SU-DHL-6 (cell line): ENCODE data around the gene SSX2IP.
"Not testable (repeated sequence)": the region's sequence is repeated elsewhere in the genome, so short reads cannot be mapped to it uniquely, and the experiment has no call there.

Experiments
- H2AFZ ChIP-seq: fragments of 200-600 bp; sonication (generic); 2 replicates; pipeline ENCODE4 v1.6.1; 2014; ENCODE audit warnings: low read depth, mild to moderate bottlenecking, moderate library complexity, mixed read lengths, antibody characterized with exemption, low read length; ENCODE audit not compliant: severe bottlenecking
- H3F3A ChIP-seq: fragments of 200-600 bp; shearing (Covaris generic); 2 replicates; pipeline ENCODE4 v1.6.0; 2016; ENCODE audit warnings: antibody characterized with exemption, mild to moderate bottlenecking; ENCODE audit not compliant: insufficient read depth
- H3K27ac ChIP-seq: fragments of 200-600 bp; sonication (generic); 2 replicates; pipeline ENCODE4 v1.5.1; 2016; ENCODE audit warnings: low read depth, mild to moderate bottlenecking, low read length, moderate library complexity, mixed read lengths
- H3K27me3 ChIP-seq: fragments of 200-600 bp; sonication (generic), shearing (Covaris generic); 2 replicates; pipeline ENCODE4 v1.6.0; 2014; ENCODE audit warnings: mild to moderate bottlenecking, low read length
- H3K36me3 ChIP-seq: fragments of 200-600 bp; sonication (generic); 2 replicates; pipeline ENCODE4 v1.6.1; 2014; ENCODE audit warnings: mild to moderate bottlenecking, low read length, mixed read lengths
- H3K4me2 ChIP-seq: fragments of 300-600, 200-600 bp; shearing (Covaris generic), sonication (generic); 2 replicates; pipeline ENCODE4 v1.6.0; 2014; ENCODE audit warnings: low read length, low read depth, mild to moderate bottlenecking; ENCODE audit not compliant: poor library complexity, severe bottlenecking
- H3K4me3 ChIP-seq: fragments of 200-600 bp; sonication (generic); 2 replicates; pipeline ENCODE4 v1.5.1; 2014; ENCODE audit warnings: antibody characterized with exemption, low read length, mild to moderate bottlenecking, mixed read lengths; ENCODE audit not compliant: insufficient read depth, poor library complexity, severe bottlenecking
- H3K79me2 ChIP-seq: fragments of 200-600 bp; sonication (generic); 2 replicates; pipeline ENCODE4 v1.6.1; 2014; ENCODE audit warnings: mild to moderate bottlenecking, low read length, moderate library complexity; ENCODE audit not compliant: insufficient read depth
- H3K9ac ChIP-seq: fragments of 200-600 bp; sonication (generic); 2 replicates; pipeline ENCODE4 v1.7.0; 2014; ENCODE audit warnings: mild to moderate bottlenecking, low read length
- H3K9me2 ChIP-seq: fragments of 200-600 bp; sonication (generic); replicated peaks from 2 replicates; pipeline ENCODE4 v1.6.1; 2014; ENCODE audit warnings: low read length; ENCODE audit not compliant: insufficient read depth
- H3K9me3 ChIP-seq: fragments of 200-600 bp; sonication (generic); 2 replicates; pipeline ENCODE4 v1.6.1; 2014; ENCODE audit warnings: low read length, mixed read lengths; ENCODE audit not compliant: insufficient read depth
- H4K20me1 ChIP-seq: fragments of 200-600 bp; sonication (generic); 2 replicates; pipeline ENCODE4 v1.6.1; 2014; ENCODE audit warnings: low read depth, mild to moderate bottlenecking, antibody characterized with exemption, low read length, moderate library complexity, mixed read lengths
- EZH2phosphoT487 ChIP-seq: fragments of 200-600 bp; sonication (generic), shearing (Covaris generic); conservative IDR thresholded peaks from 2 replicates; pipeline ENCODE4 v1.6.1; 2018; ENCODE audit warnings: mild to moderate bottlenecking, antibody characterized with exemption, low read length, moderate library complexity, mixed read lengths
- TF ChIP-seq, protein P1 (sequence below): fragments of 200-600 bp; sonication (generic); IDR thresholded peaks from one replicate; pipeline ENCODE4 v1.5.1; 2017; ENCODE audit warnings: antibody characterized with exemption, mild to moderate bottlenecking, low read length, moderate library complexity; ENCODE audit not compliant: insufficient read depth, poor library complexity, severe bottlenecking

Gene SSX2IP

DNA sequence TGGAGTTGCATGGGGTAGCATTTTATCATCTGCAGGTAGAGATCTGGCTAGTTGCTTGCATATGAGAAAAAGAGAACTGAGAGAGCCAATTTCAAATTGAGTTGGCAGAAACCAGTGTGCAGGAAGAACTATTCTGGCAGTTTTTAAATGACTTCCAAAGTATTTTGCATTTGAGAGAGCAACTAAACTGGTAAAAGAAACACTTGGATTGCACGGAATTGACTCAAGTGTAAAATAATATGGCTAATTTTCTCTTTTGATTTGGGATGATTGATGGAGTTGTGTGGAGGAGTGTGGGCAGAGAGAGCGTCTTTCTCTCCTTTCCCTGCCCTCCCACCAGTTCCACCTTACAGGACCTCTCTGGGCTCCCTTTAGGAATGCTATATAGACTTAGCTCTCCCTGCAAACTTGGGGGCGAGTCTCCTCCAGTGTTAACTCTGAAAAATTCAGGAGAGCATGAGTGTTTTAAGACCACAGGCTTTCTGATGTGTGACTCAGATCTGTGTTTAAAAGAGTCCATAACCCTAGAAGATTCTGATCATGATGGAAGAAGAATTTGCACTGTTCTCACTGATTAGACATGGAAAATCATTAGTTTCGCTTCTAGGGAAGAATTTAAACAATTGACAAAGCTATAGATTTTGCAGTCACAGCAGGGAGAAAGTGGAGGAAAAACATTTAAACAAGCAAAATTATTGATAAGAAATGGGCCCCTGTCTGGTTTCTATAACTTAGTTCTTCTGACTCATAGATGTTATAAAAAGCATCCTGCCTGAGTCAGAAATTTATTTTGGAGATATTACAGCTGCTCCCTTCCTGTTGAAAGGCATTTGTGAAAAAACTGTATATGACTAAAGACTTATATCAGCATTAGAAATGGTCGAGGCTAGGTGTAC lies 91.2 kb downstream of the SSX2IP start:
- Histone ChIP-seq H3K4me3 (no peak overlapping the region), H3K27ac (no peak overlapping the region), H4K20me1 (no peaks in the 10 kb centered on the region), H3K9me2 (no peaks in the 10 kb centered on the region), H3K9me3 (peaks cover 2% of the 10 kb centered on the region; the same call in 1 of the 2 replicates), H3K9ac (no peak overlapping the region), H3F3A (no peaks in the 10 kb centered on the region), H3K27me3 (no peaks in the 10 kb centered on the region), H3K4me2 (no peak overlapping the region), H3K36me3 (no peaks in the 10 kb centered on the region), H3K79me2 (no peaks in the 10 kb centered on the region), H2AFZ (no peak overlapping the region)
- TF ChIP-seq EZH2phosphoT487 = no peak
- TF ChIP-seq, protein P1, sequence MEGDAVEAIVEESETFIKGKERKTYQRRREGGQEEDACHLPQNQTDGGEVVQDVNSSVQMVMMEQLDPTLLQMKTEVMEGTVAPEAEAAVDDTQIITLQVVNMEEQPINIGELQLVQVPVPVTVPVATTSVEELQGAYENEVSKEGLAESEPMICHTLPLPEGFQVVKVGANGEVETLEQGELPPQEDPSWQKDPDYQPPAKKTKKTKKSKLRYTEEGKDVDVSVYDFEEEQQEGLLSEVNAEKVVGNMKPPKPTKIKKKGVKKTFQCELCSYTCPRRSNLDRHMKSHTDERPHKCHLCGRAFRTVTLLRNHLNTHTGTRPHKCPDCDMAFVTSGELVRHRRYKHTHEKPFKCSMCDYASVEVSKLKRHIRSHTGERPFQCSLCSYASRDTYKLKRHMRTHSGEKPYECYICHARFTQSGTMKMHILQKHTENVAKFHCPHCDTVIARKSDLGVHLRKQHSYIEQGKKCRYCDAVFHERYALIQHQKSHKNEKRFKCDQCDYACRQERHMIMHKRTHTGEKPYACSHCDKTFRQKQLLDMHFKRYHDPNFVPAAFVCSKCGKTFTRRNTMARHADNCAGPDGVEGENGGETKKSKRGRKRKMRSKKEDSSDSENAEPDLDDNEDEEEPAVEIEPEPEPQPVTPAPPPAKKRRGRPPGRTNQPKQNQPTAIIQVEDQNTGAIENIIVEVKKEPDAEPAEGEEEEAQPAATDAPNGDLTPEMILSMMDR = no peak

DNA sequence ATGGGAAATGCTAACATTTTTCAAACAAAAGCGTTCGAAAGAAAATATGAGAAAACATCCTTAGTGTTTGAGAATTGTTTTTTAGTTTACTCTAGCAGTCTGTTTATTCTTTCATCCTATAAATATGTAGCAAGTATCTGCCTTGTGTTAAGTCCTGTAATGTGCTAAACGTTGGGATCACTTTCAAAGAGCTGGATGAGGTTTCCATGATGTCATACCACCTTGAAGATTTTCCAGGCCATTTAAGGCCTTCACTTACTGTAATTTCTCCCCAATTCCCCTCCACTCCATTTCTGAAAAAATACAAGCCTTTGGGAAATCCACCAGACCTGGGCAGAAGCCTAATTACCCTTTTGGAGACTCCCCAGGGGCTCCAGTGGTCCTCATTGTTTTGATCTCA lies 91.8 kb downstream of the SSX2IP start:
- Histone ChIP-seq H3F3A (no peaks in the 10 kb centered on the region), H2AFZ (no peak overlapping the region), H3K9me3 (no peaks in the 10 kb centered on the region; the same call in 1 of the 2 replicates), H3K27me3 (no peaks in the 10 kb centered on the region), H3K9me2 (no peaks in the 10 kb centered on the region), H3K27ac (no peak overlapping the region), H3K36me3 (no peaks in the 10 kb centered on the region), H3K9ac (no peak overlapping the region), H3K4me3 (no peak overlapping the region), H3K79me2 (no peaks in the 10 kb centered on the region), H3K4me2 (no peak overlapping the region), H4K20me1 (no peaks in the 10 kb centered on the region)
- TF ChIP-seq EZH2phosphoT487 = no peak
- TF ChIP-seq, protein P1 = no peak

DNA sequence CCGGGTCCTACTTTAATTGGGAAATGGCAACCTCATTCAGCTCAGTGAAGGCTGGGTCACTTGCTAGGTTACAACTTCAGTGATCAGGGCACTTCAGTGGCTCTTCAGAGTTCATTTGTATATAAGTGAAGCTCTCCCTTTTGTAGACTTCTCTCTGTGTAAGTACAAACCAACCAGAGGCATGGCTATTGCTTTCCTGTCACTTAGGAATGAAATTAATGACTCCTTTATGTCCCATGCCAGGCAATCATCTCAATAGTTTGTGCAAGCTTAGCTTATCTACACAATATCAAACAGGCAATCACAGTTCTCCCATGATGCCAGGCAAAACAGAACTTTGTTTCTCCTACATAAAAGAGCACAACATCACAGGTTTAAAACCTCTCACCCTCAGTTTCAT lies 93.2 kb downstream of the SSX2IP start:
- H3K36me3 ChIP-seq = no peaks in the 10 kb centered on the region
- no peaks in the 10 kb centered on the region for H3K9me3 ChIP-seq
- no peak overlapping the region for H3K4me3 ChIP-seq
- H3K4me2 ChIP-seq = no peak overlapping the region
- no peak overlapping the region for H3K27ac ChIP-seq
- H4K20me1 ChIP-seq = no peaks in the 10 kb centered on the region
- H2AFZ ChIP-seq = no peak overlapping the region
- H3K9ac ChIP-seq = no peak overlapping the region
- no peaks in the 10 kb centered on the region for H3K79me2 ChIP-seq
- H3F3A ChIP-seq = no peaks in the 10 kb centered on the region
- no peak for TF ChIP-seq EZH2phosphoT487
- TF ChIP-seq, protein P1 = no peak
- H3K27me3 ChIP-seq = no peaks in the 10 kb centered on the region
- no peaks in the 10 kb centered on the region for H3K9me2 ChIP-seq

DNA sequence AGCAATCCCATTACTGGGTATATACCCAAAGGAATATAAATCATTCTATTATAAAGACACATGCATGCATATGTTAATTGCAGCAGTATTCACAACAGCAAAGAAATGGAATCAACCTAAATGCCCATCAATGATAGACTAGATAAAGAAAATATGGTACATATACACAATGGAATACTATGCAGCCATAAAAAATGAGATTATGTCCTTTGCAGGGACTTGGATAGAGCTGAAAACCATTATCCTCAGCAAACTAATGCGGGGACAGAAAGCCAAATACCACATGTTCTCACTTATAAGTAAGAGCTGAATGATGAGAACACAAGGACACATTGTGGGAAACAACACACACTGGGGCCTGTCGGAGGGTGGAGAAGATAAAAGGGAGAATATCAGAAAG lies 95.3 kb downstream of the SSX2IP start:
- H3K9me2 ChIP-seq, H3K36me3 ChIP-seq, H3K79me2 ChIP-seq, H4K20me1 ChIP-seq, H3K4me3 ChIP-seq, H3K4me2 ChIP-seq, H3K9me3 ChIP-seq, H3K9ac ChIP-seq, H2AFZ ChIP-seq, H3F3A ChIP-seq, H3K27me3 ChIP-seq, H3K27ac ChIP-seq: not testable (repeated sequence)
